H9 (cell line): ENCODE results near the gene SDK1. TPM values are rescaled to one million over a fixed set of nuclear protein-coding genes. Genes with fewer than 3 reads are reported as not detected.

Source experiments
- DNase-seq: peaks from one replicate; pipeline ENCODE4 v3.0.0-alpha.2; 2017
- H2AFZ ChIP-seq: one replicate; pipeline ENCODE4 v1.6.1; 2013; ENCODE audit warnings: mild to moderate bottlenecking, low read length, control low read depth, moderate library complexity
- H2AK5ac ChIP-seq: 2 replicates; pipeline ENCODE4 v1.6.1; 2013; ENCODE audit warnings: low read length, control low read depth, mixed read lengths; ENCODE audit not compliant: insufficient read length
- H2BK120ac ChIP-seq: one replicate; pipeline ENCODE4 v1.6.1; 2013; ENCODE audit warnings: low read depth, mild to moderate bottlenecking, low read length, control low read depth, inconsistent platforms; ENCODE audit not compliant: poor library complexity, severe bottlenecking
- H2BK12ac ChIP-seq: 2 replicates; pipeline ENCODE4 v1.6.1; 2013; ENCODE audit warnings: low read length, control low read depth, mixed read lengths, low read depth; ENCODE audit not compliant: insufficient read length
- H2BK15ac ChIP-seq: 2 replicates; pipeline ENCODE4 v1.6.1; 2013; ENCODE audit warnings: low read depth, low read length, control low read depth
- H2BK20ac ChIP-seq: one replicate; pipeline ENCODE4 v1.6.1; 2013; ENCODE audit warnings: low read depth, mild to moderate bottlenecking, low read length, control low read depth, inconsistent platforms; ENCODE audit not compliant: poor library complexity, severe bottlenecking
- H2BK5ac ChIP-seq: 2 replicates; pipeline ENCODE4 v1.6.1; 2013; ENCODE audit warnings: low read length, control low read depth, mixed read lengths; ENCODE audit not compliant: insufficient read length
- H3K14ac ChIP-seq: 2 replicates; pipeline ENCODE4 v1.6.1; 2013; ENCODE audit warnings: low read length, control low read depth; ENCODE audit not compliant: insufficient read depth
- H3K18ac ChIP-seq: 2 replicates; pipeline ENCODE4 v1.6.1; 2013; ENCODE audit warnings: low read depth, mild to moderate bottlenecking, mixed read lengths, low read length, control low read depth; ENCODE audit not compliant: insufficient read length
- H3K23ac ChIP-seq: 2 replicates; pipeline ENCODE4 v1.6.1; 2013; ENCODE audit warnings: low read length, control low read depth, mixed read lengths, low read depth; ENCODE audit not compliant: insufficient read length
- H3K23me2 ChIP-seq: 2 replicates; pipeline ENCODE4 v1.6.1; 2013; ENCODE audit warnings: low read depth, mild to moderate bottlenecking, mixed read lengths, low read length, control low read depth; ENCODE audit not compliant: insufficient read length, poor library complexity, severe bottlenecking
- H3K27ac ChIP-seq: 2 replicates; pipeline ENCODE4 v1.5.1; 2013; ENCODE audit warnings: low read length, control low read depth, mixed read lengths, low read depth; ENCODE audit not compliant: insufficient read length
- H3K27me3 ChIP-seq: 2 replicates; pipeline ENCODE4 v1.6.1; 2013; ENCODE audit warnings: low read length, control low read depth, inconsistent platforms; ENCODE audit not compliant: insufficient read depth
- H3K4ac ChIP-seq: 2 replicates; pipeline ENCODE4 v1.6.1; 2013; ENCODE audit warnings: low read depth, mild to moderate bottlenecking, control low read depth, inconsistent platforms, low read length, moderate library complexity
- H3K4me1 ChIP-seq: 2 replicates; pipeline ENCODE4 v1.6.1; 2013; ENCODE audit warnings: low read length, control low read depth, inconsistent platforms; ENCODE audit not compliant: insufficient read depth
- H3K4me2 ChIP-seq: 2 replicates; pipeline ENCODE4 v1.6.1; 2013; ENCODE audit warnings: low read length, control low read depth, mixed read lengths; ENCODE audit not compliant: insufficient read length, insufficient read depth
- H3K56ac ChIP-seq: 2 replicates; pipeline ENCODE4 v1.6.1; 2013; ENCODE audit warnings: low read depth, mild to moderate bottlenecking, mixed read lengths, low read length, control low read depth; ENCODE audit not compliant: insufficient read length
- H3K79me1 ChIP-seq: 2 replicates; pipeline ENCODE4 v1.6.1; 2013; ENCODE audit warnings: low read depth, mild to moderate bottlenecking, moderate library complexity, low read length, control low read depth, inconsistent platforms; ENCODE audit not compliant: insufficient read depth, poor library complexity, severe bottlenecking
- H3K79me2 ChIP-seq: 2 replicates; pipeline ENCODE4 v1.6.1; 2013; ENCODE audit warnings: low read length, control low read depth, inconsistent platforms; ENCODE audit not compliant: insufficient read depth
- H3K9ac ChIP-seq: 2 replicates; pipeline ENCODE4 v1.6.1; 2013; ENCODE audit warnings: low read length, control low read depth, mixed read lengths; ENCODE audit not compliant: insufficient read length; ENCODE audit errors: extremely low read depth
- H3K9me3 ChIP-seq: one replicate; pipeline ENCODE4 v1.6.1; 2013; ENCODE audit warnings: low read depth, low read length, inconsistent platforms; ENCODE audit not compliant: control insufficient read depth
- H3T11ph ChIP-seq: one replicate; pipeline ENCODE4 v1.6.1; 2013; ENCODE audit warnings: mild to moderate bottlenecking, low read length, control low read depth, inconsistent platforms
- H4K20me1 ChIP-seq: one replicate; pipeline ENCODE4 v1.6.1; 2013; ENCODE audit not compliant: control insufficient read depth, insufficient read length, insufficient read depth
- H4K5ac ChIP-seq: 2 replicates; pipeline ENCODE4 v1.6.1; 2013; ENCODE audit warnings: low read depth, mild to moderate bottlenecking, mixed read lengths, low read length, control low read depth; ENCODE audit not compliant: insufficient read length
- H4K8ac ChIP-seq: replicated peaks from 2 replicates; pipeline ENCODE4 v1.6.1; 2013; ENCODE audit warnings: low read length, control low read depth, mixed read lengths, low read depth; ENCODE audit not compliant: insufficient read length
- H4K91ac ChIP-seq: 2 replicates; pipeline ENCODE4 v1.6.1; 2013; ENCODE audit warnings: low read depth, mild to moderate bottlenecking, moderate library complexity, mixed read lengths, low read length, control low read depth; ENCODE audit not compliant: insufficient read length
- H3K27ac Mint-ChIP-seq, 3 experiments: 2 replicates in 2 of 3; 3 replicates in 1 of 3; pipeline ENCODE4 v1.8.0; 2020 to 2021; ENCODE audit warnings: mixed read lengths in 3 of 3, mild to moderate bottlenecking in 1 of 3, moderate library complexity in 1 of 3
- H3K27me3 Mint-ChIP-seq: 2 replicates; pipeline ENCODE4 v1.8.0; 2021; ENCODE audit warnings: low read depth, mild to moderate bottlenecking, moderate library complexity, mixed read lengths
- H3K36me3 Mint-ChIP-seq, 3 experiments: 2 replicates in 2 of 3; 3 replicates in 1 of 3; pipeline ENCODE4 v1.8.0; 2020 to 2021; ENCODE audit warnings: low read depth in 3 of 3, mixed read lengths in 3 of 3; ENCODE audit not compliant: insufficient read depth in 1 of 3
- H3K4me1 Mint-ChIP-seq, 2 experiments: 2 replicates each; pipeline ENCODE4 v1.8.0; 2020; ENCODE audit warnings: mixed read lengths in 2 of 2
- H3K4me3 Mint-ChIP-seq, 2 experiments: 2 replicates in 1 of 2; 3 replicates in 1 of 2; pipeline ENCODE4 v1.8.0; 2020 to 2021; ENCODE audit warnings: mild to moderate bottlenecking in 2 of 2, mixed read lengths in 2 of 2, moderate library complexity in 1 of 2
- H3K9me3 Mint-ChIP-seq, 2 experiments: 2 replicates in 1 of 2; 3 replicates in 1 of 2; pipeline ENCODE4 v1.8.0; 2020; ENCODE audit warnings: mild to moderate bottlenecking in 2 of 2, mixed read lengths in 2 of 2, moderate library complexity in 1 of 2
- WGBS: extraction: QIAGEN DNeasy Blood & Tissue Kit; methylation state at CpG from one replicate; pipeline ENCODE4 v1.1.7; 2013; ENCODE audit warnings: missing lambda C conversion rate, low lambda C conversion rate, mixed read lengths; ENCODE audit not compliant: insufficient read length; ENCODE audit errors: extremely low coverage; 5-methylcytosine and 5-hydroxymethylcytosine counted together
- total RNA-seq: library from RNA; stranded (reverse); gene quantifications from 2 replicates; pipeline ENCODE4 v1.2.1, GENCODE V29; 2021
- TF ChIP-seq, protein P1 (sequence below): fragments of 200-600 bp; sonication (generic); conservative IDR thresholded peaks from 3 replicates; pipeline ENCODE4 v1.8.0; 2021; ENCODE audit warnings: antibody characterized with exemption, mild to moderate bottlenecking

SDK1 gene
- total RNA-seq, 1 experiment from 2014 or later, result 8.7 TPM

- no CpG with 5 or more reads among the region's 2 CpGs for WGBS
- no peak overlapping the region for H4K8ac ChIP-seq
- H2BK12ac ChIP-seq, result no peak overlapping the region
- TF ChIP-seq, protein P1, sequence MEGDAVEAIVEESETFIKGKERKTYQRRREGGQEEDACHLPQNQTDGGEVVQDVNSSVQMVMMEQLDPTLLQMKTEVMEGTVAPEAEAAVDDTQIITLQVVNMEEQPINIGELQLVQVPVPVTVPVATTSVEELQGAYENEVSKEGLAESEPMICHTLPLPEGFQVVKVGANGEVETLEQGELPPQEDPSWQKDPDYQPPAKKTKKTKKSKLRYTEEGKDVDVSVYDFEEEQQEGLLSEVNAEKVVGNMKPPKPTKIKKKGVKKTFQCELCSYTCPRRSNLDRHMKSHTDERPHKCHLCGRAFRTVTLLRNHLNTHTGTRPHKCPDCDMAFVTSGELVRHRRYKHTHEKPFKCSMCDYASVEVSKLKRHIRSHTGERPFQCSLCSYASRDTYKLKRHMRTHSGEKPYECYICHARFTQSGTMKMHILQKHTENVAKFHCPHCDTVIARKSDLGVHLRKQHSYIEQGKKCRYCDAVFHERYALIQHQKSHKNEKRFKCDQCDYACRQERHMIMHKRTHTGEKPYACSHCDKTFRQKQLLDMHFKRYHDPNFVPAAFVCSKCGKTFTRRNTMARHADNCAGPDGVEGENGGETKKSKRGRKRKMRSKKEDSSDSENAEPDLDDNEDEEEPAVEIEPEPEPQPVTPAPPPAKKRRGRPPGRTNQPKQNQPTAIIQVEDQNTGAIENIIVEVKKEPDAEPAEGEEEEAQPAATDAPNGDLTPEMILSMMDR, result no peak
- no peak overlapping the region for H3K9ac ChIP-seq
- H3K56ac ChIP-seq, result no peak overlapping the region
- H3K23me2 ChIP-seq, result no peaks in the 10 kb centered on the region
- Mint-ChIP-seq H3K27me3 (no peaks in the 10 kb centered on the region), H3K9me3 (peaks cover 15 to 19% of the 10 kb centered on the region in 2 experiments), H3K4me1 (no peaks in the 10 kb centered on the region), H3K36me3 (peaks cover 2 to 5% (median 2%) of the 10 kb centered on the region in 3 experiments; a peak in 4 of 7 replicates), H3K4me3 (no peak overlapping the region), H3K27ac (no peak overlapping the region)
- H3K27me3 ChIP-seq, result no peaks in the 10 kb centered on the region
- H3K14ac ChIP-seq, result no peak overlapping the region
- no peak overlapping the region for H2AFZ ChIP-seq
- H2BK20ac ChIP-seq, result no peak overlapping the region
- no peaks in the 10 kb centered on the region for H4K20me1 ChIP-seq
- no peak overlapping the region for H3K4me2 ChIP-seq
- no peak overlapping the region for H2BK15ac ChIP-seq
- no peaks in the 10 kb centered on the region for H3K9me3 ChIP-seq
- H3K4ac ChIP-seq, result no peak overlapping the region
- no peak overlapping the region for H3K27ac ChIP-seq
- no peak overlapping the region for H3K18ac ChIP-seq
- no peak overlapping the region for H2BK5ac ChIP-seq
- H2BK120ac ChIP-seq, result no peak overlapping the region
- H4K91ac ChIP-seq, result no peak overlapping the region
- H3K4me1 ChIP-seq, result no peaks in the 10 kb centered on the region
- no peaks in the 10 kb centered on the region for H3K79me1 ChIP-seq
- H3T11ph ChIP-seq, result no peak overlapping the region
- no peak overlapping the region for H4K5ac ChIP-seq
- no peak overlapping the region for H3K23ac ChIP-seq
- H2AK5ac ChIP-seq, result no peak overlapping the region
- no peak for DNase-seq
- no peaks in the 10 kb centered on the region for H3K79me2 ChIP-seq
These were observed 304.2 kb downstream of the SDK1 start for GRCh38 chr7:3605222-3605621.
